Measurements from ENCODE around the gene RSPH1.
A peak's percentile ranks its signal among the peaks of the same experiment; 100 is the strongest.

The RSPH1 gene

DNA sequence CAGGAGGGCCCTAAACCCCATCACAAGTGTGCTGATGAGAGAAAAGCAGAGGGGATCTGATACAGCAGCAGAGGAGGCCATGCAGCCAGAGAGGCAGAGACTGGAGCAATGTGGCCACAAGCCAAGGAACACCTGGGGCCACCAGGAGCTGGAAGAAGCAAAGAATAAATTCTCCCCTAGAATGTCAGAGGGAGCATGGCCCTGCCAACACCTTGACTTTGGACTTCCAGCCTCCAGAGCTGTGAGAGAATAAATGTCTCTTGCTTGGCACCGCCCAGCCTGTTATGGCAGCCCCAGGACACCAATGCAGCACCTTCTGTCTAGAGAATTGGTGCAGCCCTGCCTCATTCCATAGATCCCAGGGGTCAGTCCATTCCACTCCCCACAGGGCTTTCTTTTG lies 67.0 kb downstream of the RSPH1 start:
- TF ChIP-seq, protein P1, sequence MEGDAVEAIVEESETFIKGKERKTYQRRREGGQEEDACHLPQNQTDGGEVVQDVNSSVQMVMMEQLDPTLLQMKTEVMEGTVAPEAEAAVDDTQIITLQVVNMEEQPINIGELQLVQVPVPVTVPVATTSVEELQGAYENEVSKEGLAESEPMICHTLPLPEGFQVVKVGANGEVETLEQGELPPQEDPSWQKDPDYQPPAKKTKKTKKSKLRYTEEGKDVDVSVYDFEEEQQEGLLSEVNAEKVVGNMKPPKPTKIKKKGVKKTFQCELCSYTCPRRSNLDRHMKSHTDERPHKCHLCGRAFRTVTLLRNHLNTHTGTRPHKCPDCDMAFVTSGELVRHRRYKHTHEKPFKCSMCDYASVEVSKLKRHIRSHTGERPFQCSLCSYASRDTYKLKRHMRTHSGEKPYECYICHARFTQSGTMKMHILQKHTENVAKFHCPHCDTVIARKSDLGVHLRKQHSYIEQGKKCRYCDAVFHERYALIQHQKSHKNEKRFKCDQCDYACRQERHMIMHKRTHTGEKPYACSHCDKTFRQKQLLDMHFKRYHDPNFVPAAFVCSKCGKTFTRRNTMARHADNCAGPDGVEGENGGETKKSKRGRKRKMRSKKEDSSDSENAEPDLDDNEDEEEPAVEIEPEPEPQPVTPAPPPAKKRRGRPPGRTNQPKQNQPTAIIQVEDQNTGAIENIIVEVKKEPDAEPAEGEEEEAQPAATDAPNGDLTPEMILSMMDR (IDR thresholded peaks at IDR 0.05; ENCODE audit: borderline replicate concordance, control extremely low read depth, extremely low read depth, insufficient read depth, missing control alignments) = no peak
- no peak for DNase-seq (ENCODE audit: low spot score)
- in situ Hi-C loops (cut with MboI; ENCODE audit: low sequenced_read_pairs, unreplicated experiment) = no loop called here

DNA sequence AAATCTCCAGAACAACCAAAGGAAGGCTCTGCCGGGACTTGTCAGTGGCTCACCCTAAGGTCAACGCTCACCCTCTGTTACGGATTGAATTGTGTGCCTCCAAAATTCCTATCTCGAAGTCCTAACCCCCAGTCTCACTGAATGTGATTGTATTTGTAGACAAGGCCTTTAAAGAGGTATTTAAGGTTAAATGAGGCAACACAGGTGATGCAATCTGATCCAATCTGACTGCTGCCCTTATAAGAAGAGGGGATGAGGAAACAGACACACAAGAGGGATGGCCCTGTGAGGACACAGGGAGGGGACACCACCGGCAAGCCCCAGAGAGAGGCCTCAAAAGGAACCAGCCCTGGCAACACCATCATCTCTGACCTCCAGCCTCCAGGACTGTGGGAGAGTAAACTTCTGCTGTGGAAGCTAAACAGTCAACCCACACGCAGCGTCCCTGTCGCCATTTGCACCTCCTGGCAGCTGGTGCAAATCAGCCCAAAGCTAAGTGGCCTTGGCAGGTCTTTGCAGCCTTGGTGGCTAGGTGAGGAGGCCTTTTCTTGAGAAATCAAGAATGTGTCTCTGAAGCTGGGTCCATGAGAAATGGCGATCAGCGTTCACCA lies 68.1 kb downstream of the RSPH1 start:
- in situ Hi-C loops (cut with MboI; ENCODE audit: low sequenced_read_pairs, unreplicated experiment) = no loop called here
- no peak for DNase-seq (ENCODE audit: low spot score)
- TF ChIP-seq, protein P1 (IDR thresholded peaks at IDR 0.05; ENCODE audit: borderline replicate concordance, control extremely low read depth, extremely low read depth, insufficient read depth, missing control alignments) = no peak

DNA sequence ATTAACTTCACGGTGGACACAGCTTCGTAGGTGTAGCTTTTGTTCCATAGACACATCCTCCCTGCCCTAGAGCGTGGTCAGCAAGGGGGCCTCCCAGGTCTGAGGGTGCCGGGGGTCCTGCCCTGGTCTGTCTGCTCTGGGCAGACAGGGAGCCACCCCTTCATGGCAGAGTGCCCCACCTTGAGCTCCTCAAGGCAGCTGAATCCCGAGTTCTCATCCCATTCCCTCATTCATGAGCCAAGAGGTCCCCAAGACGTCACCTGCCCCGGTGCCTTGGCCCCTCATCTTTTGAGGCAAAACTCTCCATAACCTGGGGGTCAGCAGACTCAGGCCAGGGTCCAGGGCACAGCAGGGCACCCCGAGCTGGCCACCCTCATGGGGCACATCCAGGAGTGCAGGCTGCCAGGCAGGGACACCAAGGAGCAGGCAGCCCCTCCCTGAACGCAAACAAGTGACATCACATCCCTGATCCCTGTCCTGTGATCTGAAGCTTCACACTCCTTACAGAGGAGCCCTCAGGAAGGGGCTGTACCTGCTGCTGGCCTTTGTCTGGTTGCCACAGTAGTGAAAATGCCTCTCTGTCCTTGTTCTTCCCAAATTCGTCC lies 69.0 kb downstream of the RSPH1 start:
- no peak for DNase-seq (ENCODE audit: low spot score)
- in situ Hi-C loops (cut with MboI; ENCODE audit: low sequenced_read_pairs, unreplicated experiment) = no loop called here
- TF ChIP-seq, protein P1 (IDR thresholded peaks at IDR 0.05; ENCODE audit: borderline replicate concordance, control extremely low read depth, extremely low read depth, insufficient read depth, missing control alignments) = no peak

DNA sequence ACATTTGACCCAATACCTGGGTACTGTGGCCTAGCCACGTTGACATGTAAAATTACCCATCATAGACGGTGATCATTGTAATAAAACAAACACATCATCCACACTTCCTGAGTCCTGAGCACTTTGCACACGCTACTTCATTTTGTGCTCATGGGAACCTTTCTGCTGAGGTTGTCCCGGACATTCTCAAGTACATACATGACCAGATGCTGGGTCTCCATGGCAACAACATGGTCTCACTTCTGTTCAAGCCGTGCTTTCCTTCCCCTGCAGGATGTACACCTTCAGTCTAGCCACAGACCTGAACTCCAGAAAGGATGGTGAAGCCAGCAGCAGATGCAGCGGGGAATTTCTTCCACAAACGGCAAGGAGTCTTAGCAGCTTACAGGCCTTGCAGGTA lies 69.6 kb downstream of the RSPH1 start:
- TF ChIP-seq, protein P1 (IDR thresholded peaks at IDR 0.05; ENCODE audit: borderline replicate concordance, control extremely low read depth, extremely low read depth, insufficient read depth, missing control alignments) = no peak
- DNase-seq (ENCODE audit: low spot score) = peak; percentile 82
- in situ Hi-C loops (cut with MboI; ENCODE audit: low sequenced_read_pairs, unreplicated experiment) = no loop called here

DNA sequence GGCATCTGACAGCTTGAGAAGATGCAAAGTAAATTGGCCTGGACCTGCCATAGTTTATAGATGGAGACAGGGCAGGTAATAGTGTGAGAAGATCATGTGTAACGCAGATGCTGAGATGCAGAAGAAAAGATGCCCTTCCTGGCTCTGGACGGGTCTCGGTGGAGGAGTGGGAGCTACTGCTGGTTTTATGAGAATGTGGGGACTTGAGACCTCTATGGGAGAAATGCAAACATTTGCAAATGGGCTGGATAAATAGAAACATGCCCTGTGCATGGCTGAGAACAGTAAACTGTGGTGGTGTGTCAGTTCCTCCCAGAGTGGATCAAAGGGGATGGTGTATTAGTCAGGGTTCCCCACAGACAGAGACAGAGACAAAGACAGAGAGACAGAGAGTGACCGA lies 70.4 kb downstream of the RSPH1 start:
- no peak for DNase-seq (ENCODE audit: low spot score)
- TF ChIP-seq, protein P1 (IDR thresholded peaks at IDR 0.05; ENCODE audit: borderline replicate concordance, control extremely low read depth, extremely low read depth, insufficient read depth, missing control alignments) = no peak
- in situ Hi-C loops (cut with MboI; ENCODE audit: low sequenced_read_pairs, unreplicated experiment) = no loop called here

DNA sequence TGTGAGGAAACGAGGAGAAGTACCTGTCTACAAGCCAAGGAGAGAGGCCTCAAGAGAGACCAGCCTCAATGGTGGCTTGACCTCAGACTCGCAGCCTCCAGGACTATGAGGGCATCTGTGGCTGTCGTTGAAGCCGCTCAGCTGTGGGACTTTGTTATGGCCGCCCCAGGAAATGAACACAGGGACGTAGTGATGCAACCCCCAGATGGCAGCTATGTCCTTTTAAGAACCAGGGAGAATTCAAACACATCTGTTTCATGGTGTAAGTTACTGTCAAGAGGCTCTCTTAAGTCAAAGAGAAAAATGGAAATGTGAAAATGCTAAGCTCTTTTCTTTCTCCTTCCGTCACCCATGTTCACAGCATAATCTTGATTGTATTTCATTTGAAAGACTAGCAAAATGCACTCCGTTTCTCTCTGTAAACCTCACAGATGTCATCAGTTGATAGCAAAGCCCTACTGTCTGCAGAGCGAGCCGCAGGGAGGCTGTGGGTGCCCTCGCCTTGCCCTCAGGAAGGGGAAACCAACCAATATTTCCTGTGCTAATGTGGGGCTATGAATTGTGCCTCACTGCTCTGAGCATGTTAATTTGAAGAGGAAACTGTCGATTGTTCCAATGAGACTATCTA lies 71.0 kb downstream of the RSPH1 start:
- TF ChIP-seq, protein P1 (IDR thresholded peaks at IDR 0.05; ENCODE audit: borderline replicate concordance, control extremely low read depth, extremely low read depth, insufficient read depth, missing control alignments) = no peak
- DNase-seq (ENCODE audit: low spot score) = no peak
- in situ Hi-C loops (cut with MboI; ENCODE audit: low sequenced_read_pairs, unreplicated experiment) = no loop called here

Data from GM13976 (cell line).